ENCODE measurements around the gene PBX1.

- no peak for TF ChIP-seq EZH2phosphoT487 (IDR thresholded peaks at IDR 0.05; ENCODE audit: insufficient read depth, low read depth)
- no peak for TF ChIP-seq EZH2 (IDR thresholded peaks at IDR 0.05; ENCODE audit: insufficient read depth, poor library complexity, severe bottlenecking)
Measured at GRCh38 chr1:164590592-164590991, 31.6 kb downstream of the PBX1 start.
